ENCODE results near the gene GALNS.
"Not testable (repeated sequence)": the region's sequence is repeated elsewhere in the genome, so short reads cannot be mapped to it uniquely, and the experiment has no call there.

GALNS gene

DNA sequence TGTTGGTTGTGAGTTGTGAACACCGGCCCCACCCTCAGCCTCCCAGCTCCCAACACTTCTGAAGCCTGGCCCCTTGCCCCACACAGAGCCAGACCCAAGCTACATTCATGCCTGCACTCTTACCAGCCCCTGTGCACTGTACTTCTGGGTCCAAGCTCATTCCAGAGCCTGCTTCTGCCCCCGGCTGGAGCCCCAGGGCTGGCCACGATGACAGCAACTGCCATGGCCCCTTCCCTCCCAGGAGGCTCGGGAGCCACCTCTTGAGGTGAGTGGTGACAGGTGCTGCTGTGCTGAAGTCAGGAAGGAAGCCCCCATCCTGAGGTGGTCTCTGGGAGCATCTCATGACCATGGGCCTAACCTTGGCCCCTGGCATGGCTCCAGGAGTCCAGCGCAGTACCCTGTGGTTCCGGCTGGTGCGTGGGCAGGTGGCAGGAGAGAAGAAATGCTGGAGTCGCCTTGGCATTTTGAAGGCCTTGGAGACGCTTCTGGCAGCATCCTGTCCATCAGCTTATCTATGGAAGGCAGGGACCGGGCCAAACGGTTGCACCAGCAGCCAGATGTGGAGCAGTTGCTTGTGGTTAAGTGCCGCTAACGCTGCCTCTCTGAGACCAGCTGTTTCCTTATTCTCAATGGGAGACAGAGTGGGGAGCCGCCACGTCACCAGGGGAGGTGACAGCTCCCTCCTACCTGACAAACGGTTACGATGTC lies 57.0 kb downstream of the GALNS start:
- no peak for DNase-seq

DNA sequence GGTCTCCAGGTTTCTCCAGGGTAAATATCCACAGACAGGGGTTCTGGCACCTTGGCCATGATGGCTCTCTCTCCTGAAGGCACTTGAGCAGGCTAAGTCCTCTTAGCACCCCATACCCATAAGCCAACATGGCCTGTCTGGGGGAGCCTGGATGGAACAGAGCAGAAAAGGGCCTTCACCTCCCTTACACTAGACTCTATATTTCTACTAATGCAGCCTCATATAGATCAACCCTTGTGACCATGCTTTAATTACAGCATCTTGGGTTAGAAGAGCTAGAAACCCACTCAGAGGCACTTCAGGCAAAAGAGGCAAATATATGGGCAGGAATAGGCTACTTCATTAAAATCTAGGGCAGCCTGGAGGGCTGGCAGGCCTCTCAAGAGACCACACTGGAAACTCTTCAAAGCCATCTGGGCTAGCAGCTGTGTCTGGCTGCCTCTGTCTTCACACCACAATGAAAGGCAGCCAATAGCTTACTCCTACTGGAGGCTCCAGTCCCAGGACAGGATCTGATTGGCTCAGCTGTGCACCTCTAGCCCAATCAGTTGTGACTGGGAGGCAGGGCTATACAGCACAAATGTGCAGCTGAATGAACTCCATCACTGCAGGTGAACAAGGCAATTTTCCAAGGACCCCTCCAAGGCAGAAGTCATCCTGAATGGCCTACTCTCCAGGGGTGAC lies 57.8 kb downstream of the GALNS start:
- peak; percentile 64 for DNase-seq

DNA sequence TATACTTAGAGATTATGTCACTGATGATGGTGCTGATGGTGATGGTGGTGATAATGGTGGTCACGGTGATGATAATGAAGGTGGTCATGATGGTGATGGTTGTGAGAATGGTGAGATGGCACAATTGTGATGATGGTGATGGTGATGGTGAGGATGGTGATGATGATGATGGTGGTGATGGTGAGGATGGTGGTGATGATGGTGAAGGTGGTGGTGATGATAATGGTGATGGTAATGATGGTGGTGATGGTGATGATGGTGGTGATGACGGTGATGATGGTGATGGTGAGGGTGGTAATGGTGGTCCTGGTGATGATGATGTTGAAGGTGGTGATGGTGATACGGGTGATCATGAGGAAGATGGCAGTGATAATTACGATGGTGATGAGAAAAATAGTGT lies 58.7 kb downstream of the GALNS start:
- no peak for DNase-seq

DNA sequence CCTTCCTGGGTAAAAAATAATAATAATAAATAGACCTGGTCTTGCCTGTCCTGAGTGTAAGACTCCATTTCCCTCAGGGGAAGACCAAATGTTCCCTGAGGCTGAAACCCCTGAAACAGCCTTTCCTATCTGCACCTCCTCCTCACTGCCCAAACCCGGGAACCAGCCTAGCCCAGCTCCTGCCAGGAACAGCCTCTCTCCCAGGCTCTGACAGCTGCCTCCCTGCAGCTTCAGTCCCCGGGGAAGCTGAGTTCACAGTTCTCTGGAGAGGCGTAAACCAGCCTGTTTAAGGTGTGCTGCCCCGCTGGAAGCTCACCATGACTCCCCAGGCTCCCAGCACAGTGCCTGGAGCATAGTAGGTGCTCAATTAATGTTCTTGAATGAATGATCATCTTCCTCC lies 60.5 kb downstream of the GALNS start:
- no peak for DNase-seq

DNA sequence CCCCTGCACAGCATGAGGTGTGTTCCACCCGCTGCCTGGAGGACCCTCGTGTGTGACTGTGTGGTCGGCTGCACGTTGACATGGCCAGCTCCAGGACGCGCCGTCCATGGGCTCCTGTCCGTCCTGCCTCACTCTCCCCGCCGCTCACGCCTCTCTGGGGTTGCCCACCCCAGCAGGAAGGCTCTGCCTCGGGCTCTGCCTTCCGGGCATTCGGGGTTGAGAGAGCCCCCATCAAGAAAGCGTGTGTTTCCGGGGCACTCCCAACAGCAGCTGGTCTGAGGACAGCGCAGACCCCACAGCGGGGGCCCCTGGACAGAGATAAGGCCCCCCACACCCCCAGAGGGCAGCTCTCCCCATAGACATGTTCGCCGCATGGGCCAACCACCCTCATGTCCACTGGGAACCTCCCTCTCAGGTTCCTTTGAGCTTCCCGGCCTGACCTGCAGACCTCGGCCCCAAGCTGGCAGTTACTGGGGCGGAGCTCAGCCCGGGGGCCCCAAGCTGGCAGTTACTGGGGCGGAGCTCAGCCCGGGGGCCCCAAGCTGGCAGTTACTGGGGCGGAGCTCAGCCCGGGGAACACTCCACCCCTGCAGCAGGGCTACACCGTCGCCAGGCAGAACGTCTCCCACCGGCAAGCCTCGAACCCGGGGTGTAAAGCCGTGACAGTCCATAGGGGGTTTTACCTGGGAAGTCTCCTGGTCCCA lies 63.3 kb downstream of the GALNS start:
- no peak for DNase-seq

DNA sequence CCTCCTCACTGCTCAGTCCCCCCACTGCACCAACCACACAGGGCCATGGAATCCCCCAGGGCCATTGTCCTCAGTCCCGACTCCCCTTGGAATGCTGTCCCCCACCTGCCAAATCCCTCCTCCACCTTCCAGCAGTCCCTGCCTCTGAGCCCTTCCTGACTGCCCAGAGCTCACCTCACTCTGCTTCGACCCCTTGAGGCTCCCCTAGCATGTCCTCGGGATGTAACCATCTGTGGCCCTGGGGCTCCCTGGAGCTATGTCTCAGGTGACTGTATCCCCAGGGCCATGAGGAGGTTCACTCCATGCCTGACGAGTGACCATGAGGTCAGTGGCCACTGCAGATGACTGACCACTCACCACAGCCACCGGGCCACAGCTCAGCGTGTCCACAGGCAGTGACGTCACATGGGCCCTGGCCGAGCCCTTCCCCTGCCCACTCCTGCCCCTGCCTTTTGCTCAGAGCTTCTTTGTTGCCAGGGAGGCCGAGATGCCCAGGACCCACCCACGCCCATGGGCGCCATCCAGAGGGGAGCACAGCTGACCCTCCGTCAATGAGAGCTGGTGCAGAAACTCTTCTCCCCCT lies 64.0 kb downstream of the GALNS start:
- DNase-seq = no peak

DNA sequence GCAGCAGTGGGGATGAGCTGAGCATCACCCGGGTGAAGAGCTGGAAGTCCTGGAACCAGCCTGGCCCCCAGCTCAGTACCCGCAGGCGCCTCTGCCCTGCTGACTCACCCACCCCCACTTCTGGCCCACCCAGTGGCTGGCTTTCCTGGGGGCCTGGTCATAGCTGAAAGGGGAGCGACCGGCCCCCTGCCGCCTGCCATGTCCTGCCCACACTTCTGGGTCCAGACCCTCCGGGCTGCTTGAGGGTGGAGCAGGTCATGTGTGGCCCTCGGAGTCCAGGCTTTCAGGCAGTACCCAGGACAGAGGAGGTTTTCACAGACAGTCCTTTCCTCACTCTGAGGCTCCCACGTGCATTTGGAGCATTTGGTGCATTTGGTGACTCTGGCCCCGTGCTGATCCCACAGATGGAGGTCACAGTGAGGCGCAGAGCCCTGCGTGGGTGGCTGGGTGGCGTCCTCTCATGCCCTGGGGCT lies 64.6 kb downstream of the GALNS start:
- no peak for DNase-seq

DNA sequence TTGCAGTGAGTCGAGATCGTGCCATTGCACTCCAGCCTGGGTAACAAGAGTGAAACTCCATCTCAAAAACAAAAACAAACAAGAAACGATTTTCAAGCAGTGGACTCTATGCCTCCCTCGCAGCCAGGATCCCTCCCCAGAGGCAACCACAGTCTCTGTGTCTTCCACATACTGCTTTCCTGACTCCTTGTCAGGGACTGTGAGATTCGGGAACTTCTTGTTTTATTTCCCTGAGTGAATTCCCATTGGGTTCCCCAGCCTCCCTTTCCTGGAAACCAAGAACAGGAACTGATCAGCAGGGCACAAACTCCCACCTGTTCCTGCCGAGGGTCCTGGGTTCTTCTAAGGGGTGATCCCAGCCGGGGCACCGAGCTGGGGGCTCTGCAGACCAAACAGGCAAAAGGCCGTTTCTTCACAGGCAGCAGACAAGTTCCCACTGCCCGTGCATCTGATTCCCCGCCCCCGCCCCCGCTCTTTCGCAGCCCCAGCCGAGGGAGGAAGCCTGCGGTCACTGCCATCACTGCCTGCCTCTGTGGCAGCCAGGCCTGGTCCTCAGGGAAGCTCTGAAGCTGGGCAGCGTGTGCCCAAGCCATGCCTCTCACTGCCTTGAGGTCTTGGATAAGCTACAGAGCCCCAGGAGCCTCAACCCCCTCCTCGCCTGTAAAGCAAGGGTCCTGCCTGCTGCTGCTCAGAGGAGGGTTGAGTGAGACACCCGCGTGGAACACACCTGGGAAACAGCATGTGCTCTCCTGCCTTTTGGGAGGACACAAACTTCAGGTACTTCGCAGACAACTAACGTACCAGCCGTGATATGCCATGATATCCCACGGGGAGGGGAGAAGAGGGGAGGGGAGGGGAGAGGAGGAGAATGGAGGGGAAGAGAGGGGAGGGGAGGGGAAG lies 66.2 kb downstream of the GALNS start:
- no peak for DNase-seq

DNA sequence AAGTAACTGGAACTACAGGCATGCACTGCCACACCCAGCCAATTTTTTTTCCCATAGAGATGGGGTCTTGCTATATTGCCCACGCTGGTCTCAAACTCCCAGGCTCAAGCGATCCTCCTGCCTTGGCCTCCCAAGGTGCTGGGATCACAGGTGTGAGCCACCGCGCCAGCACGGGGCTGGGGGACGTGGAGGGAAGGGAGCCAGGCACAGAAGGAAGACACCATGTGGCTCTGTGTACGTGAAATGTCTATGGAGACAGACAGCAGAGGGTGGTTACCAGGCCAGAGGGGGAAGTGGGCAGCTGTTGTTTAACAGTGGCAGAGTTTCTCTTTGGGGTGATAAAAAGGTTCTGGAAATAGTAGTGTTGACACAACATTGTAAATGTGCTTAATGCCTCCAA lies 67.2 kb downstream of the GALNS start:
- DNase-seq = no peak

DNA sequence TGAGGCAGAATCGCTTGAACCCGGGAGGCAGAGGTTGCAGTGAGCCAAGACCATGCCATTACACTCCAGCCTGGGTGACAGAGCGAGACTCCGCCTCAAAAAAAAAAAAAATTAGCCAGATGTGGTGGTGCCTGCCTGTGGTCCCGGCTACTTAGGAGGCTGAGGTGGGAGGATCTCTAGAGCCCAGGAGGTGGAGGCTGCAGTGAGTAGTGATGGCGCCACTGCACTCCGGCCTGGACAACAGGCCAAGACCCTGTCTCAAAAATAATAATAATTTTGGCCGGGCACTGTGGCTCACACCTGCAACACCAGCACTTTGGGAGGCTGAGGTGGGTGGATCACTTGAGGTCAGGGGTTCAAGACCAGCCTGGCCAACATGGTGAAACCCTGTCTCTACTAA lies 68.0 kb downstream of the GALNS start:
- not testable (repeated sequence) for DNase-seq

DNA sequence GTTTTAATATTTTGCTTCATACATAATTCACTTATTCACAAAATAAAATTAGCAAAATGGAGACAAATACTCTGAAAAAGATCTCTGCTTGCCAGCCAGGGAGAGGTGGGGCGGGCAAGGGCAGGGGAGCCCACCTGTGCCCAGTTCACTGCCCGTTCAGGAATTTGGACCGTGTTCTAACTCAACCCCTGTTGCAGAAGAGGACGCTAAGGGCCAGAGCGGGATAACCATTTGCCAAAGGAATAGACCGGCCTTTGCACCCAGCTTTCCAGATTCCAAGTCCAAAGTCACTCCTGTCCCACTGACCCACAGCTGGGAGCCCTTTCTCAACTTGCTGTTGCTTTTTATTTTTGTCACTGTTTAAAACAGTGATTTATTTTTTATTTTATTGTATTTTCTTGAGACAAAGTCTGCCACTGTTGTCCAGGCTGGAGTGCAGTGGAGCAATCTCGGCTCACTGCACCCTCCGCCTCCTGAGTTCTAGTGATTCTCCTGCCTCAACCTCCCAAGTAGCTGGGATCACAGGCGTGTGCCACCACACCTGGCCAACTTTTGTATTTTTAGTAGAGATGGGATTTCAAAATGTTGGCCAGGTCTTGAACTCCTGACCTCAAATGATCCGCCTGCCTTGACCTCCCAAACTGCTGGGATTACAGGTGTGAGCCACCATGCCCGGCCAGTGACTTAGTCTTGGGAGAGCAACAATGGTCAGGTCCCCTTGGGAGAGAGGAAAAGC lies 69.0 kb downstream of the GALNS start:
- no peak for DNase-seq

DNA sequence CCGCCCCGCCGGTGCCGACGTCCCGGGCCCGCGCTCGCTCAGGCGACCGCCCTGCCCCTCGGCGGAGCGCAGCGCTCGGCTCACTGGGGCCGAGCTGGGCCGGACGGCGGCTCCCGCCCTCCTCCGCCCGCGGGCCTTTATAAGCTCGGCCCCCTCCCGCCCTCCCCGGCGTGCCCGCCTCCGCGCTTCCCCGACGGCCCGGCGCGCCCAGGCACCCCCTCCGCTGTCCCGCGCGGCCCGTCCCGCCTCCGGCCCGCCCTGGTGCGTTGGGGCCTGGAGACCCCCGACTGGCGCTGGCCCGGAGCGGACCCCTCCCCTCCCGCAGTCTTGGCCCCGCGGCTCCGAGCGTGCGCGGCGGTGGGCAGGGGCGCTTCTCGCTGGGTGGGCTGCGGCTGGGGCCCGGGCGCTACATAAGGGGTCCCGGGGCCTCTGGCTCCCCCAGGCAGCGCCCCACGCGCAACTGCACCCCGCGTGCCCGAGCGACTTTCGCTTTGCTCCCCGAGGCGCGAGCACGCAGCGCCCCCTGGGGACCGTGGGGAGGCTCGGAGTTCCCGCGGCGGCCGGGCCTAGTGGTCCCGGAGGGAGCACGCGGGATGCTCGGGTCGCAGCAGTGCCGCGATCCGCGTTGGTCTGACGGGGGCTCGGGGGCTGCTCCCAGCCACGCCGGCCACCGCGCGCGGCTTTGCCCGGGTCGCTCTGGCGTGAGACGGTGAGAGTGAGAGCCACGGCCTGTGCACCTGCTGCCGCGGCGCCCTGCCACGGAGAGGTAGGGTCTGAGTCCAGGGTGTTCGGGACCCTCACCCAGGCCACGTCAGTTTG lies 71.4 kb downstream of the GALNS start, which contains the start of gene PIEZO1:
TSS of gene PIEZO1 (minus strand) at position 115 of the 819 bp plus-strand sequence. CDS start 256 bp downstream, outside the sequence.
- DNase-seq = peak; percentile 72

DNA sequence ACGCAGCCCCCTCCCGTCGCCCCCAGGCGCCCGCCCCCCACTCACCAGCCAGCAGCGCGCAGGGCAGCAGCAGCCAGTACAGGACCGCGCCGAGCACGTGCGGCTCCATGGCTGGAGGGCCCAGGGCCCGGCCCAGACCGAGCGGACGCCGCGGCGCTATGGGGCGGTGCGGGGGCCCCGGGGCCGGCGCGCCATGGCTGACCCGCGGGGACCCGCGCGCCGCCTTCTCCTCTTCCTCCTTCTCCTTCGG lies 72.0 kb downstream of the GALNS start:
- no peak for DNase-seq

DNA sequence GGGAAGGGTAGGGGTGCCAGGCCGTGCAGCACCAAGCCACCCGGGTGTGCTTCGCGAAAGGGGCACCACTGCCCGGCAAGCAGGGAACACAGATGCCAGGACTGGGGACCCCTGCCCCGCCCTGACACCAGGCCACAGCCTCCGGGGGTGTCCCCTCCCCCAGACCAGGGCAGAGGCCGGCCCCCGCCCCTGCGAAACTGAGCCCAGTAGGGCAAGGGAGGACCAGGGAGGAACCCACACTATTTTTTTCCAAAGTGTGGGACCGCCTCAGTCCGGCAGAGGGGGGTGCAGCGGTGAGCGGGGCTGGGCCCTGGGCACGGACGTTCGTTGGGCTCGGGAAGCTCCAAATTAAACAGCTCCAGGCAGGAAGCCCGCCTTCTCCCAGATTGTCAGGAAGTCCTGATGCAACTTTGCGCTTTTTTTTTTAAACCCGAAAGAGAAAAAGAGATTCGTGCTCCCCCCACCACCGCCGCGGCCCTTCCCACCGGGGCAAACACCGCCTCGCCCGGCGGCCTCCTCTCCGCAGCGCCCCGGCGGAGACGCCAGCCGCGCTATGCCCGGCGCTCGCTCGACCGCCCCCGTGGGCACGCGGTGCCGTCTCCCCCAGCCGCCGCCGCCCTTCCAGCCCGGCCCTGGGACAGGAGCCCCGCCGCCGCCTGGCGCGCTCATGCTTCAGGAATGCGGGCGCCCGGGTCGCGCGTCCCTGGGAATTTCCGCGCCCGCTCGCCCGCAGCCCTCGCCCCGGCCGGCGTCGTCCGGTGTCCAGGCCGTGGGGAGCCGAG lies 72.5 kb downstream of the GALNS start:
- peak; percentile 50 for DNase-seq

DNA sequence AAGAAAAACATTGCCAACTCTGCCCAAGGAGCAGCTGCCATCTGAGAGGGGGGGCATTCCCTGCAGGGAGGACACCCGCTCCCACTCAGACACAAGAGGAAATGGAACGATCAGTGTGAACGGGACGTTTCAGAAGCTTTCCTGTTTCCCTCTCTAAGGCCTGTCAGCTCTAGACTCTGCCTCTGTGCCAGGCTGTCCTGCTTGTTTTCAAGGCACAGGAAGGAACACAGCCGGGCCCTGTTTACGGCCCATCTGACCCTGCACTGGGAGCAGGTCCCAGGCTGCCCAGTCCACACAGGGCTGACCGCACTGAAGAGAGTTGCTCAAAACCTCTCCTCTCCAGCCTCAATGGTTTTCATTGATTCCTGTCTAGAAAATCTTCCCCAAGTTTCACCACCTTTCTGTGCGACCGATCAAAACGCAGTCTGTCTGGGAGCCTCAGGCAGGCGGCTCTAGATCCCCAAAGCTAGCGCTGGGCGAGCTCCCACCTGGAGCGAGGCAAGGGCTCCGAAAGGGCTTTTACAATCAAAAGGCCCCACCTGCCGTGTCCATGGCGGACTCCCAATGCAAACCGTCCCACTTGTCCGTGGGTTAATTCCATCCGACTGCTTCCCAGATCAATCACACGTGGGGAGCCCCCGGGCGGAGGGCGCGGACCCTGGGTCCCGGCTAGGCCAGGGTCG lies 73.2 kb downstream of the GALNS start:
- no peak for DNase-seq

DNA sequence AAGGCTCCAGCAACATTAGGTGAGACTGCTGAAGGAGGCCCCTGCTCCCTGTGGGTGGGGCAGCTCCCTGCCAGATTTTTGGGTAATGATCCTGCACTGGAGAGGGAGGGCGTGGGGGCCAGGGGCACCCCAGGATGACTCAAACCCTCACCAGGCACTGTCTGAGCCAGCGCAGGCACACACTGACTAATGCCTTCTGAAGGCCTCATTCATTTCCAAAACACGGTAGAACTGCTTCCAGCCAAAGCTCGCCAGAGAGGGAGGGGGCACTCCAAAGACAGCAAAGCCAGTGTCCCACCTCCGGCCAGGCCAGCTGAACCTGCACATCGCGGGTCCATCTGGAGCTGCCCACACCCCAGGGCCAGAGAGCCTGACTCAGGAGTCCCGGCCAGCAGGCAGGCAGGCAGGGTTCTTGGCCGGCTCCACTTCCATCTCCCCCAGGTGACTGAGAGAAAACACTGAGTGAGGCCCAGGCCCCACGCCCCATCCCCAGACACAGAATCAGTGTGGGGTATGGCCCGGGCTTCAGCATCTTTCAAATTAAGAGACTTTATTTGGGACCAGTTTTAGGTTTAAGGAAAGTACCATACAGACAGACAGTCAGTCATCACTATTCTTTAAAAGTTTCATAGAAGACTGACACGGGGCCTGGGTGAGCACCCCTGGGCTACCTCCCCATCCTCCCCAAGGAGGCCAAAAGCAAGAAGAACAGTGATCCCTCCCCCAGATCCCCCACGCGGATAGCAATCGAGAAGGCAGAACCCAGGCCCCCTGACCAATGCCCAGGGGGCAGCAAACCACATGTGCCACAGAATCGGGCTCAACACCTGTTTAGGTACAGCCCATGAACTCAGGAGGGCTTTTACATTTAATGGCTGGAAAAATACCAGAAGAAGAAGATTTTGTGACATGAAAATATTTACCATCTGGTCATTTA lies 74.0 kb downstream of the GALNS start:
- no peak for DNase-seq

DNA sequence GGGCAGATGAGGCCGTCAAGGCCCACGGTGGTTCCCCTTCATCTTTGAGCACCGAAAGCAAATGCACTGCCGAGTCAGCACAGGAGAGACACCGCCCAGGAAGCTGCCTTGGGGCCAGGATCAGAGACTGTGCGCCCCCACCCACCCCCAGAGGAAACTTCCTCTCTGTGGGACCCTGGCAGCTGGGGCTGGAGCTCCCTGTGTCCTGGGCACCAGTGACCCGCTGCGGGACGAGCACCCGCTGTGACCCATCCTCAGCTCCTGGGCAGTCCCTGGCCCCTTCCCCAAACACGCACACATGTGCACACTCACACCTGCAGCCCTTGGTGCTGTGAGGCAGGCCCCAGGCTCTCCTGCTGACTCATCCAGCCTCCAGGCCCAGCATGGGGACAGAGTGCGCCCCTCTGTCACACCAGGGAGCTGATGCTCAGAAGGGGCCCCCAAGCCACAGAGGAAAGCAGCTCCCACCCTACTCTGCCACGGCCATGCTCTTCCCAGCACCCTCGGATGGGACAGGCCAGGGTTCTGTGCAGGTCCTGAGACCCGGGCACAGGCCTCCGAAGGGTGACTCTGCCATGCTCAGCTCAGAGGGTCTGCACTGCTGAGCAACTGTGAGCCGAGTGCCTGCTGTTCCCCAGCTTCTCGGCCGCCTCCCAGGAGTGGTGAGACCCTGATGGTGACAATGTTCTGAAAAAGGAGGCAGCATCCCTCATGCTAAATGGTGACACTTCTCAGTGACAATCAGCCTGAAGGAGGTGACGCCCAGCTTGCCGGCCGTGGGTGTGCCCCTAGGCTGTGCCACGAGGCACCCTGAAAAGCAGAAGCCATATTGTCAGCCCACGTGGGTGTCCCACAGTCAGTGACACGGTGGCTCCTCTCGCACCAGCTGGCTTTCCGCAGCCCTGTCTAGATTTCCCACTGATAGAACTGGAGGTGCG lies 75.3 kb downstream of the GALNS start:
- DNase-seq = no peak

Measured in NCI-H82 (cell line).